Uterus (tissue), 4 donors: ENCODE measurements around the gene CD1C. TPM values are rescaled to one million over a fixed set of nuclear protein-coding genes. Genes with fewer than 3 reads are reported as not detected.

ENCODE experiments used
- DNase-seq, 2 donors: peaks; one replicate each; pipeline ENCODE4 v3.0.0-alpha.2; 2019 to 2020
- H3K27ac ChIP-seq, 2 donors: fragments of 200-600 bp; sonication (generic); 1 replicate in 1 of 2; 2 replicates in 1 of 2; pipeline ENCODE4 v1.5.1; 2016 to 2018
- H3K27me3 ChIP-seq, 2 donors: fragments of 200-600 bp; sonication (generic); one replicate each; pipeline ENCODE4 v1.5.1; 2018 to 2019; ENCODE audit warnings: control low read depth in 1 of 2
- H3K36me3 ChIP-seq, 2 donors: fragments of 200-600 bp; sonication (generic); one replicate each; pipeline ENCODE4 v1.5.1; 2019; ENCODE audit warnings: control low read depth in 1 of 2
- H3K4me1 ChIP-seq, 2 donors: fragments of 200-600 bp; sonication (generic); one replicate each; pipeline ENCODE4 v1.5.1; 2018 to 2019; ENCODE audit warnings: control low read depth in 1 of 2
- H3K4me3 ChIP-seq, 2 donors: fragments of 200-600 bp; sonication (generic); 1 replicate in 1 of 2; 2 replicates in 1 of 2; pipeline ENCODE4 v1.5.1; 2018 to 2019; ENCODE audit warnings: mild to moderate bottlenecking in 1 of 2
- H3K9me3 ChIP-seq, 2 donors: fragments of 200-600 bp; sonication (generic); one replicate each; pipeline ENCODE4 v1.5.1; 2019; ENCODE audit warnings: control low read depth in 1 of 2
- CTCF ChIP-seq, 4 experiments: fragments of 200-600 bp in 2 of 4; fragments of 450-650 bp in 2 of 4; sonication (generic) in 2 of 4; IDR thresholded peaks; one replicate each; pipeline ENCODE4 v1.5.1; 2016 to 2019; ENCODE audit warnings: antibody characterized with exemption in 4 of 4, mild to moderate bottlenecking in 2 of 4, moderate library complexity in 1 of 4
- POLR2A ChIP-seq, 2 donors: fragments of 450-650 bp; IDR thresholded peaks; one replicate each; pipeline ENCODE4 v1.6.1; 2016; ENCODE audit warnings: antibody characterized with exemption in 2 of 2, mild to moderate bottlenecking in 1 of 2, moderate library complexity in 1 of 2
- intact Hi-C: fragments of 100-400 bp; cut with DNase I; formaldehyde crosslinking; loops from one replicate; pipeline ENCODE4 v1.15.1; 2023; ENCODE audit warnings: low total_unique reads
- total RNA-seq, 4 donors: library from RNA; depleted of rRNA in 3 of 4; stranded (reverse); fragments of >200 nt in 3 of 4; gene quantifications; one replicate each; pipeline versions ENCODE4 v1.1.0 to v1.2.4, GENCODE V29; 2014 to 2023
- donor health status: DM: yes; HTN: yes; CAD: no.

CD1C gene
- total RNA-seq: 1 to 10 TPM in 1 of 4 donors, under 1 TPM in 1, not detected in 2; 0.55 to 1.9 TPM

GRCh38 chr1:158289811-158290210 lies at the start of gene CD1C:
Gene CD1C, plus strand, starts transcription at chr1:158289923. Its CDS starts 142 bp downstream, at chr1:158290065.
- H3K27ac ChIP-seq: no peak within 1 kb of the TSS
- intact Hi-C loops: no loop called here
- TF ChIP-seq CTCF (IDR thresholded peaks at IDR 0.05) (no peak), POLR2A (IDR thresholded peaks at IDR 0.05) (no peak)

GRCh38 chr1:158246650-158247049 lies 43.1 kb upstream of the CD1C start:
- Histone ChIP-seq H3K9me3 (no peaks in the 10 kb centered on the region), H3K27me3 (no peaks in the 10 kb centered on the region), H3K4me1 (no peaks in the 10 kb centered on the region), H3K27ac (no peak overlapping the region), H3K36me3 (no peaks in the 10 kb centered on the region), H3K4me3 (no peak overlapping the region)
- DNase-seq: no peak
- intact Hi-C loops: no loop called here
- TF ChIP-seq POLR2A (IDR thresholded peaks at IDR 0.05) (no peak), CTCF (IDR thresholded peaks at IDR 0.05) (no peak)

More at GRCh38 chr1:158289811-158290210, at the start of gene CD1C:
- no peaks in the 10 kb centered on the region for H3K36me3 ChIP-seq
- no peak for DNase-seq
- no peaks in the 10 kb centered on the region for H3K9me3 ChIP-seq
- H3K4me3 ChIP-seq: no peak within 1 kb of the TSS
- no peaks in the 10 kb centered on the region for H3K27me3 ChIP-seq
- no peaks in the 10 kb centered on the region for H3K4me1 ChIP-seq

- no peak overlapping the region for H3K27ac ChIP-seq
- no peaks in the 10 kb centered on the region for H3K36me3 ChIP-seq
- TF ChIP-seq CTCF (IDR thresholded peaks at IDR 0.05) (no peak), POLR2A (IDR thresholded peaks at IDR 0.05) (no peak)
- H3K4me3 ChIP-seq: no peak overlapping the region
- no peaks in the 10 kb centered on the region for H3K9me3 ChIP-seq
- H3K4me1 ChIP-seq: no peaks in the 10 kb centered on the region
- H3K27me3 ChIP-seq: no peaks in the 10 kb centered on the region
- DNase-seq: no peak
- intact Hi-C loops: no loop called here
Observed at GRCh38 chr1:158248118-158248517, 41.6 kb upstream of the CD1C start.

GRCh38 chr1:158248771-158249170 lies 41.0 kb upstream of the CD1C start:
- H3K9me3 ChIP-seq: no peaks in the 10 kb centered on the region
- no peak overlapping the region for H3K27ac ChIP-seq
- TF ChIP-seq CTCF (IDR thresholded peaks at IDR 0.05) (no peak), POLR2A (IDR thresholded peaks at IDR 0.05) (no peak)
- no peak overlapping the region for H3K4me3 ChIP-seq
- no peaks in the 10 kb centered on the region for H3K36me3 ChIP-seq
- DNase-seq: no peak
- H3K27me3 ChIP-seq: no peaks in the 10 kb centered on the region
- H3K4me1 ChIP-seq: no peaks in the 10 kb centered on the region
- intact Hi-C loops: no loop called here

- TF ChIP-seq POLR2A (IDR thresholded peaks at IDR 0.05): no peak
- TF ChIP-seq CTCF (IDR thresholded peaks at IDR 0.05): no peak
- Histone ChIP-seq H3K4me1 (no peaks in the 10 kb centered on the region), H3K36me3 (no peaks in the 10 kb centered on the region), H3K27ac (no peak overlapping the region), H3K9me3 (no peaks in the 10 kb centered on the region), H3K27me3 (no peaks in the 10 kb centered on the region), H3K4me3 (no peak overlapping the region)
- no peak for DNase-seq
- intact Hi-C loops: no loop called here
Observed at GRCh38 chr1:158249646-158250045, 40.1 kb upstream of the CD1C start.
